ENCODE data around the gene ADGRD1.
"Not testable (repeated sequence)": the region's sequence is repeated elsewhere in the genome, so short reads cannot be mapped to it uniquely, and the experiment has no call there.

The ADGRD1 gene

DNA sequence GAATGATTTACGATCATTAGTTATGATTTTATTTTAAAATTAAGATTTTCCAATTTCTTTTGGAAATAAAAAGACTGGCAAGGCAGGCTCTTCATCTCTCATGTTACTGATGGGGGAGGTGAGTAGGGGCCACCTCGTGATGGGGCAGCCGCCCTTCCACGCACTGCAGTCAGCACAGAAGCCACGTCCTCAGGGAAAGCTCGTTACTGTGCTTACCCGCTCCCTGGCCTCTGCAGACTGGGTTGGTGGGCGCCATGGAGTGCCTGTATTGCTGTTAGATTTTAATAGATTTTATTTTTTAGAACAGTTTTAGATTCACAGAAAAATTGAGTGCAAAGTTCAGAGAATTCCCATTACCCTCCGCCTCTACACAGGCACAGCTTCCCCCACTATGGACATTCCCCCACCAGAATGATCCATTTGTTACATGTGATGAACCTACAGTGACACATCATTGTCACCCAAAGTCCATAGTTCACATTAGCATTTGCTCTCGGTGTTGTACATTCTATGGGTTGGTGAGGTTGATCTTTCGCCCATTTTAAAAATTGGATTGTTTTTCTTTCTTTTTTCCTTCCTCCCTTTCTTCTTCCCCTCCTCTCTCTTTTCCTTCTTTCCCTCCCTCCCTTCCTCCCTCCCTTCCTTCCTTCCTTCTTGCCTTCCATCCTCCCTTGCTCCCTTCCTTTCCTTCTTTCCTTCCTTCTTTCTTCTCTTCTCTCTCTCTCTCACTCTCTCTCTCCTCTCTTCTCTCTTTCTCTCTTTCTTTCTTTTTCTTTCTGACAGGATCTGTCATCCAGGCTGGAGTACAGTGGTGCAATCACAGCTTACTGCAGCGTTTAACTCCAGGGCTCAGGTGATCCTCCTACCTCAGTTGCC, 30.7 kb downstream of the ADGRD1 start:
- DNase-seq (ENCODE audit: low read depth in 2 of 3, low spot score in 1 of 3) = no peak

DNA sequence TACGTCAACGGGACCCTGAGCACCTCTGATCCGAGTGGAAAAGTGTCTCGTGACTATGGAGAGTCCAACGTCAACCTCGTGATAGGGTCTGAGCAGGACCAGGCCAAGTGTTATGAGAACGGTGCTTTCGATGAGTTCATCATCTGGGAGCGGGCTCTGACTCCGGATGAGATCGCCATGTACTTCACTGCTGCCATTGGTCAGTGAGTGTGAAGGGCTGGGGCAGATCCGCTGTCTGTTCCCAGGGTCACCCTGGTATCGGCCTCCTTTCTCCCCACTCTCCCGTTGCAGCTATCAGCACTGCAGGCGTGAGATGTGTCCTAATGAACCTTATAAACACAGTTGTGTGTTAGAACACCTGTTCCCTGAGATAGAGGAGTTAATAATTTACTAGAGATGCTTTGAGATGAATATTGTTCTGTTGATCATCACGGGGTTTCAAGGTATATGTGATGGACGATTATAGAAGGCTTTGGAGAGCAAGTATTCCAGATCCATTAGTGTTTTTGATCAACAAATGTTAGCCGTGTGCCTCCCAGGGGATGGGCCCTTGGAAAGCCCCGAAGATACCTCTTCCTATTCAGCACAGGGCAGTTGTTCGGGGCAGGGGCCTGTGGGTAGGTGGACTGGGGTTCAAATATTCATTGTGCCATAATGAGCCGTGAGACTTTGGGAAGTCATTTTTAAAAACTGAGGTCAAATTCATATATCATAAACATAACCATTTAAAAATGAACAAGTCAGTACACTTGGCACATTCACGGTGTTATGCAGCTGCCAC, 33.6 kb downstream of the ADGRD1 start:
- no peak for DNase-seq (ENCODE audit: low read depth in 2 of 3, low spot score in 1 of 3)

DNA sequence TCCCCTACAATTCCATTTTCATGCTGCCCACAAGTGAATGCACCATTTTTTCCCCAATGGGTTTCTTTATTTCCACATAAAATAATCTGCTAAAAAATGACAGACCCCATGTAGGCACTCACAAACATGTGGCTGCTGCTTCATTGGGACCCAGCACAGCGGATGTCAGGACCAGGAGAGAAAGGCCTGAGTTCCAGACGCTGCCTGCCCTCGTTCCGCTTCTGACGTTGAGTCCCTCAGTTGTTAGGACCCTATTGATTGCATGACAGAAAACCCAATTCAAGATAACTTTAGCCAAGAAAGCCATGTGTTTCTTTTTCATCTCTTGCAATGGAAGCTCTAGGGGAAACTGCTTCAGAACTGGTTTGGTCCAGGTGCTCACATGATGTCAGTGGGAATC, 34.6 kb downstream of the ADGRD1 start:
- no peak for DNase-seq (ENCODE audit: low read depth in 2 of 3, low spot score in 1 of 3)

DNA sequence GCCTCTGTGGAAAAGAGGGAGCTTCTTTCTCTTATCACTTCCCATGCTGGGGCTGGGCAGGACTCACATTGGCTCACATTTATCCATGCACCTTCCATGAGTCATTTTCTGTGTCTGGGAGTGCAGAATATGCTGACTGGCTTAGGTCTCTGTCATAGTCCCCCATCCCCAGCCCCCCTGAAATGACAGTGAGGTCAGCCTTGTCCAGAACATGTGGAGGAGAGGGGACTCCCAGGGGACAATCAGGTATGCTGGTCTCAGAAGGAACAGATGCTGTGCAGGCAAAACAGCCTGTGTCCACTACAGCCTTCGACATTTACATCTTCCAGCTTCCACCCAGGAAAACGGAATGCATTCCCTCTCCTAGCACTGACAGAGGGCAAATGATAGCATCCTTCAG, 35.0 kb downstream of the ADGRD1 start:
- no peak for DNase-seq (ENCODE audit: low read depth in 2 of 3, low spot score in 1 of 3)

DNA sequence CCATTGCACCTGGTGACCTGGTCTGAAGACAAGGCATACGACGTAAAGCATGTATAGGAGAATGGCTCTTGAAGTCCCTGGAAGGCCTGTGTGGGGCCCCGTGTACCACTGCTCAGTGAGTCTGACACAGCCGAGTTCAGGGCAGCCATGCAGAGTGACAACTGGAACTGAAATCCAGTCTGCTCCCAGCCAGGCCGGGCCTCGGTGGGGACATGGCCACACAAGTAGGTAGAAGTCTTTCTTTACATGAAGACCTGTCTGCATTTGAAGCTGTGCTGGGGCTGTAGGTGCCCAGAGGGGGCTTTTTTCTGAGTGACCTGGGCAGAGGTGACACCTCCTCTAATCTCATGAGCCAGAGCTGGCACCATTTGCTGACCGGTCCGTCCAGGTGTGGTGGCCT, 35.7 kb downstream of the ADGRD1 start:
- no peak for DNase-seq (ENCODE audit: low read depth in 2 of 3, low spot score in 1 of 3)

DNA sequence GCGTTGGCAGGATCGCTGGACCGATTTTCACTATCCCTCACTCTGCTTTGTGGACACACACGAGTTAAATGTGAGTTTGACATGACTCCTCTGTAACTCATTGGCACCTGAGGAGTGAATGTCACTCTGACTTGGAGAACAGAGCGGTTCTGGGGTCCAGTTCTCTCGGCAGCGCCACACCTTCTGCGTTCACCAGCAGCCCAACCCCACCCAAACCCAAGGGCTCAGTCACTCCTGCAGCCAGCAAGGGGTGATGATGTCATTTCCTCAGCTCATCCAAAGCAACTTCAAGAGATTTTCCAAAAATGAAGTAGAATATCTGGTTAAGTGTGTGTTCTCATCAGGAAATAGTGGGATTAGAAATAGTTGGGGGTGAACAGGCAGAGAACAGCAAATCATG, 36.3 kb downstream of the ADGRD1 start:
- no peak for DNase-seq (ENCODE audit: low read depth in 2 of 3, low spot score in 1 of 3)

DNA sequence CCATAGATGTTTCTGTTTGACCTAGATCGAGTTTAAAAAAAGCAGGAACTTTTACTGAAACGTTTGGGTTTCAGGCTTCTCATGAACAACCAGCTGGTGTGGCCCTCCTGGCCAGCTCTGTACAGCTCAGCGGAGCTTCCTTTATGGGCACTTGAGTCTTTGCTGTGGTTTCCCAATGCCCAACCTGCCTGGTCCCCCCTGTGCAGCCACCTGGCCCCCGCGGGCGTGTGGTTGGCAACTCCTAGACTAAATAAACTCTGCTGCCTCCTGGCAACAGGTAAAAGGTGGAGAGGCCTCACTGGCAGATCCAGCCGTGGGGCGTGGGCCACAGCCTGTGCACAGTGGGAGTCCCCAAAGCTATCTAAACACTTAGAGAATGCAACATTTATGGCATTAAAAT, 38.7 kb downstream of the ADGRD1 start:
- no peak for DNase-seq (ENCODE audit: low read depth in 2 of 3, low spot score in 1 of 3)

DNA sequence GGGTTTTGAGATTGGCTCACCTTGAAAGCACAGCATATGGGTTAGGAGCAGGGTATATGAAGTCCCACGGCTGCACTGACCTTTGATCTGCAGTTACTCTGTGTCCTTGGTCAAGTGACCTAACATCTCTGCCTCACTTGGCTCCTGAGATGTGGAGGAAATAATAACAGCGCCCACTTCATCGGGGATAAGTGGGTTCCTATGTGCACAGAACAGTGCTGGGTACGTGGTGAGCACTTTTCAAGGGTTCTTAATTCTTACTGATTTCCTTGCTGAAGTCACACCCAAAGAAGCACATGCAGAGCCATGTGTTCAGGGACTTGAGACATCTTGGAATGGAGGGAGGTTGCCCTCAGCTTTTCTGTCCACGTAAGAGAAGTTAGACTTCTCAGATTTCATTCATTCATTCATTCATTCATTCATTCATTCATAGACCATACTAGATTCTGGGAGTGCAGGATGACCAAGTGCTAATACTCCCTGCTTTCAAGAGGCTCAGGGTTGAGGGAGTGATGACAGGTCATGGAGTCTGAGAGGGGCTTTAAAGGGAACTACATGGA, 39.4 kb downstream of the ADGRD1 start:
- no peak for DNase-seq (ENCODE audit: low read depth in 2 of 3, low spot score in 1 of 3)

DNA sequence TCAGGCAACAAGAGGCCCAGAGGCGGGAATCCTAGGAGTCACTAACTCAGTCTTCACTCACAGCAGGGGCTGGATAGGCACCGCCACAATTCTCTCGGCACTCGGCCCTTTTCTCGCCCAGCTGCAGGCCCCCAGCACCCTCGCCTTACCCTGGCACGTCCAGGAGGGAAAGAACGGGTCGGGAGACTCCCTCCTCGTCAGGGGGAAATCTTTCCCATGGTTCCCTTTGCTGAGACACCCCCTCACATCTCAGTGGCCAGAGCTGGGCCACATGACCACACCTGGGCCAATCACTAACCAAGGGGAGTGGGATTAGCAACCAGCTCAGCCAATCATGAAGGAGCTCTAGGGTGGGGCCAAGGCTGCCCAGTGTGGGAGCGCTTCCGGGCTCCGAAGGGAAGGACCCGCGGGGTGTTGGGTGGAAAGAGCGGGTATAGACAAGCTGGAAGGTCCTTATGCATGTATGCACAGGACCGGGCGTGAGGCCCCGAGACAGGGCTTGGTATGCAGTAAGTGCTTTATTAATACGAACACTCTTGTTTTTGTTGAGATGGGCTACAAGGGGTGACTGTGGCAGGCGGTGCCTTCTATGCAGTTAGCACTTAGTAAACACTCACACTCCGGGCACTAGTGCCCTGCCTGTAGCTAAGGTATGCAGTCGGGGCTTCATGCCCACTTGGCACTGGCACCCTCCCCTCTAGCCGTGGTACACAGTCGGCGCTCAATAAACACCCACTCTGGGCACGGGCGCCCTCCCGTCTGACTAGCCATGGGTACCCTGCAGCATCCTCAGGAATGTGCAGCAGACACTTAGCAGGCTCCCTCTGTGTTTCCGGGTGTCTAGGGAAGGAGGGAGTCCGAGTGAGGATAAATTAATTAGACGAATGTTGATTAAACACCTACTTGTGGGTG, 40.3 kb downstream of the ADGRD1 start:
- no peak for DNase-seq (ENCODE audit: low read depth in 2 of 3, low spot score in 1 of 3)

DNA sequence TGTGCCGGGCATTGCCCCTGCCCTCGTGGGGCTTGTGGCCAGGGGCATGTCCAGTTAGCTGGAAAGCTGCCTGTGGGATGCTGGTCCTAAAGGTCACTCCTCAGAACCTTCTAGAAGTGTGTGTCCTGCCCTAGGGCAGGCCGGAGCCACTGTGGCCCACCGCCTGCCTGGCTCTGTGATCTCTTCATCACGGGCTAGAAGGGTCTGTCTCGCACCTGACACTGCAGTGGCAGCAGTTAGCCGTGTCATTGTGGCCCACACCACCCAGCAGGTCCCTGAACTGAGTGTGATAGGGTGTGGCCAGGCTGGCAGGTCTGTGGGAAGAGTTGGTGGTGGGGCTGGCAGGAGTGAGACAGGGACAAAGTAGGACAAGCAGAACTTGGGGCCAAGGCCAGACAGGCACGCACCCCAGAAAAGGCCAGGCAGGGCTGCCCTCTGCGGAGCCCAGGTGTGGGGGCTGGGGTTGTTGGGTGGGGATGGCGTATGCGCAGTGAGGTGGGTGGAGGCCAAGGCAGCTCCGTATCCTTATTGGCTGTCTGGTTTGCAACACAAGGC, 41.2 kb downstream of the ADGRD1 start:
- DNase-seq (ENCODE audit: low read depth in 2 of 3, low spot score in 1 of 3) = no peak

DNA sequence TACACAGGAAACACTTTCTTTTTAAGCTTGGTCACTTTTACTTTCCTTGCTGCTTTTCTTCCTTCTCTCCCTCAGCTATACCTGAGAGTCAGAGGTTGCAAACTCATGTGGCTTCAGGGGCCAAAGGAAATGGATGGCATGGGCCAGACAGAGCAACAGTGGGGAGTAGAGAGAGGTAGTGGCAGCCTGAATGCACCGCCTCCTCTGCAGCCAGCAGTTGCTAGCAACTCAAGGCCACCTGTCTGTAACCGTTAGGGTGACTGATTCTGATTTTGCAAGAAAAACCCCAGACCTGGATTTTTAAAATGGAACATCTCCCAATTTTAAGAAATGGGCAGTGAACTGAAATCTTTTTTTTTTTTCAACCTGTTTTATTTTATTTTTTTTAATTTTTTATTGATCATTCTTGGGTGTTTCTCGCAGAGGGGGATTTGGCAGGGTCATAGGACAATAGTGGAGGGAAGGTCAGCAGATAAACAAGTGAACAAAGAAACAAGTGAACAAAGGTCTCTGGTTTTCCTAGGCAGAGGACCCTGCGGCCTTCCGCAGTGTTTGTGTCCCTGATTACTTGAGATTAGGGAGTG, 41.8 kb downstream of the ADGRD1 start:
- DNase-seq (ENCODE audit: low read depth in 2 of 3, low spot score in 1 of 3) = not testable (repeated sequence)

DNA sequence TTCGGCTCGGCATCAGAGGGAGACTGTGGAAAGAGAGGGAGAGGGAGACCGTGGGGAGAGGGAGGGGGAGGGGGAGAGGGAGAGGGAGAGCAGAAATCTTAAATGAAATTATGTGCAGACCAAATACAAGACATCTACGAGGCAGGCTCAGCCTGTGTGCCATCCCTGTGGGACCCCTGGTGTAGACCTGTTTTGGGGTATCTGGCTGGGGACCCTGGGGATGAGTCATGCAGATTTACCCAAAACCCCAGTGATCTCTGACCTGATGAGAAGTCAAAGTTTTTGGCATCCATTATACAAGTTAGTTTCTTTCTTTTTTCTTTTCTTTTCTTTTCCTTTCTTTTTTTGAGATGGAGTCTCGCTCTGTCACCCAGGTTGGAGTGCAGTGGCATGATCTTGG, 44.4 kb downstream of the ADGRD1 start:
- no peak for DNase-seq (ENCODE audit: low read depth in 2 of 3, low spot score in 1 of 3)

DNA sequence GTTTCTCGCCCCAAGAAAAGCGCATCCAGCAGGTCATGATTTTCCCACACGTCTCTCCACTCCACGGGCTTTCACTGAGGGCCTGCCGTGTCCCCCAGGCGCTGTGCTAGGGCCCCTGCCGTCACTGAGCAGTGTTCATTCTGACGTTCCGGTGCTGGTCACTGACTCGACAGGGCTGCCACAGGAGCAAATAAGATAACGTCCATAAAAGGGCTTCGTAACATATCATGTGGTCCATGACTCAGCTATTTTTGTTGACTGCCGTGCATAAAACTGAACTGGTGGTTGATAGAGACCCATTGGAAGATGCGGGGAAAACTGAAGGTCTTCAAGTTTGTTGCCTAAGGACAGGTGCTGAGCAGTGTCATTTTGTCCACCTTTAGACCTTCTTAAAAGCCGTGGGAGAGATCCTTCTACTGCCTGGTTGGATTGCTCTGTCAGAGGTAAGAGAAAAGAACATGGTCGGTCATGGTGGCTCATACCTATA, 46.3 kb downstream of the ADGRD1 start:
- no peak for DNase-seq (ENCODE audit: low read depth in 2 of 3, low spot score in 1 of 3)

DNA sequence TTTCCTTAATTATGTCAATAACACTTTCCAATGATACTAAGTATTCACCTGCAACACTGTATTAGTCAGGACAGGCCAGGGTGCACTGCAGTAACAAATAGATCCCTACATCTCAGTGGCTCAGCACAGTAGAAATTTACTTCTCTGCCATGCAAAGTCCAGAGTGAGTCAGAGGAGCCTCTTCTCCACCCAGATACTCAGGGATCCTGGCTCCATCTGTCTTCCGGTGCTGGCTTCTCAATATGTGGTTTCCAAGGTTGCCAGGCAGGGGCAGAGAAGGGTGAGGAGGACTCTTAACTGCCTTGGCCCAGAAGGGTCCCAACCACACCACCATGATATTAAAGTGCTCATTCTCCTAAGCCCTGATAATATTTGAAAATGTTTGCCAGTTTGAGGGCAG, 47.8 kb downstream of the ADGRD1 start:
- DNase-seq (ENCODE audit: low read depth in 2 of 3, low spot score in 1 of 3) = no peak

DNA sequence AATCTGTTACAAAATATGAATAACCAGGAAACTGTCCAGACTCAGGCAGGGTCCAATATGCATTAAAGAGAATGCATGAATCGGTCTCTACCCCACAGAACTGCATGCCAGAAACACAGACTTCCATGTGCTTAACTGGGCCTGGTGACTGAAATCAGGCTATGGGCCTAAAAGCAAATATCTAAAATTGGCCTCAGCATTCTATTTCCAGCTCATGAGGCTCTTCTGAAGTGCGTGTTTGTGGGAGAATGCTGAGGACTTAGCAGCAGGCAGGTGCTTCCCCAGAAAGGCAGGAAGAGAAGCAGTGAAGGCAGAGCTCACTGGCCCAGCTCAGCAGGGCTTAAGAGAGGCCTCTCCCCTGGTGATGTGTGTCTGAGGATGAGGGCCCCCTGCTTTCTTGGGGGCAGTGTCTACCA, 48.5 kb downstream of the ADGRD1 start:
- DNase-seq (ENCODE audit: low read depth in 2 of 3, low spot score in 1 of 3) = no peak

DNA sequence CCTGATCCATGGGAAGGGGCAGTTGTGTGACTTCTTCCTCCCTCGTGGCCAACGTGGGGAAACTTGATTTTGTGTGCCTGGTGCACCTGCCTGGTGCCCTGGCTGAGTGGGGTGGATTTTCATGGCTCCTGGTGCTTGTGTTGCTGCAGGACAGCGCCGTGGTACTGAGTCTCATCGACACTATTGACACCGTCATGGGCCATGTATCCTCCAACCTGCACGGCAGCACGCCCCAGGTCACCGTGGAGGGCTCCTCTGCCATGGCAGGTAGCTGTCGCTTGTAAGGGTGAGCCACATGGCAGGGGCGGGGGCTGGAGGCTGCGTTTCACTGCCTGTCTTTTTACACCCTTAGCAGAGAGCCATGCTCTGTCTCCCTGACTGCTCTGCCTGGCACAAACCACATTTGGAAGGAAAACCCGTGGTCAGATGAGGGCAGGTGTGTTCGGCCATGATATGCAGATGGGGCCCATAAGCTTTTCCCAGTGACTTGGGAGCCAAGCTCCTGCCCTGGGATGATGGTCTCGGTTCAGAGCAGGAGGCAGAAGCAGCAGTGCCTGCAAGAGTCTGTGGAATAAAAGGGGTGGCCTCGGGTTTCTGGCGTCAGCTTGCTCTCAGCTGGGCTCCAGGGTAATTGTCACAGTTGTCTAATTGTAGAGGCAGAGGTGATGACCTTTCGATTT, 49.5 kb downstream of the ADGRD1 start:
- no peak for DNase-seq (ENCODE audit: low read depth in 2 of 3, low spot score in 1 of 3)

DNA sequence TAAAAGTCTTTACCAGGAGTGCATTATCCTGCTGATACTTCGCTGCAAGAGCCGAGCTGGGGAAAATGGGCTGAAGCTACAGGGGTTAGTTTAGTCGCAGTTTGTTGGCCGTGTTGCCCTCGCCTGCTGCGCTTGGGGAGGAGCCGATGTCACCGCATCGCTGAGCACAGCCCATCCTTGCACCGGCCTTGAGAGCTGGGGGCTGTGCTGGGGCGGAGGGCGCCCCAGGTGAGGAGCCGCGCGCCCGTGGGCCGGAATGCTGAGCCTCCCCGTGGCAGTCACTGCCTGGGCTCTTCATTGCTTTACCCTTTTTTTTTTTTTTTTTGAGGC, 50.0 kb downstream of the ADGRD1 start:
- no peak for DNase-seq (ENCODE audit: low read depth in 2 of 3, low spot score in 1 of 3)

DNA sequence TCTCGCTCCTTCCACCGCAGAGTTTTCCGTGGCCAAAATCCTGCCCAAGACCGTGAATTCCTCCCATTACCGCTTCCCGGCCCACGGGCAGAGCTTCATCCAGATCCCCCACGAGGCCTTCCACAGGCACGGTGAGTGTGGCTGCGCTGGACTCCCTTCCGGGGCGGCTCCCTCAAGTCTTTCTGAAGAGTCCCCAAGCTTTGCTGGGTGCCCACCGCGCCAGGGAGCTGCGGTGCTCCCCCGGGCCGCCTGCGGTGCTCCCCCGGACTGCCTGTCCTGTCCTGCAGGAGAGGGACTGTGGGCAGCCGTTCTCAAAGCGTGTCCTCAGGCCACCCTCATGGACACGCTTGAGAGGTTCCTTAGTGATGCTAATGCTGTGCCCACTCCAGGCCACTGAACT, 50.5 kb downstream of the ADGRD1 start:
- no peak for DNase-seq (ENCODE audit: low read depth in 2 of 3, low spot score in 1 of 3)

DNA sequence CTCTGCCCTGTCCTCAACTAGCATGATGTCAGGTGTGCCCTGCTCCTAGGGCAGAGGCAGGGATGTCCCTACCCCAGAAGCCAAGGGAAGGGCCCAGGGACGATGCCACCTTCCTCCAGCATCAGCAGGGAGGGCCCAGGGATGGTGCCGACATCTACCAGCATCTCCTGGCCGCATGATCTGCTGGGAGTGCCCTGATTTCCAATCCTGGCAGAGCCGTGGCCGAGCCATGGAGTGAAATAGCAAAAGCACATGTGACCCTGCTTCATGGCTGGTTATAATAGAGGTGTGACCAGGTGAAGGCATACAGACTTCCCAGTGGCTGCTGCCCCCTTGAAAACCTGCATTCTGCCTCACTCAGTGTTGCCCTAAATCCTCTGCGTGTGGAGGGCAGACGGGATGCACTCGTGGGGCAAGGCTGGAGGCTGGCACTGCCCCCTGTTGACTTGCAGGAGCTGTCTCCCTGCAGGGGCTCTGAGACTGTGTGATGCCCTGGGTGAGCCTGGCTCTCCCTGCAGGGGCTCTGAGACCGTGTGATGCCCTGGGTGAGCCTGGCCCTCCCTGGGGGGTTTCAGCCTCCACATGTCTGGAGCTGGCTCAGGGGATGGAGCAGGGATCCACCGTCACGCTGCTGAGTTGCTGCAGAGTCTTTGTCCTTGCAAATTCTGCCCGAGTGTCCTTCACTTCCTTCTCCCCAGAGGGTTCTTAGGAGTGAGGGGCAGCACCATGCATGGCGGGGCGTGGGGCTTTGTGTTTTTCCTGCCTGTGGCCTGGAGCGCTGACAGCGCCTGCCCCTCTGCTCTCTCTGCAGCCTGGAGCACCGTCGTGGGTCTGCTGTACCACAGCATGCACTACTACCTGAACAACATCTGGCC, 51.7 kb downstream of the ADGRD1 start:
- no peak for DNase-seq (ENCODE audit: low read depth in 2 of 3, low spot score in 1 of 3)

Measured in stimulated activated CD4-positive, alpha-beta T cell treated with anti-CD3 and anti-CD28 coated beads, Interleukin-12 subunit alpha, Interleukin-12 subunit beta, amount 100 ng/mL, for 48 hours (primary cell).